NCI-H128 (cell line): Measurements from ENCODE around the gene TSNAXIP1.
"Not testable (repeated sequence)": the region's sequence is repeated elsewhere in the genome, so short reads cannot be mapped to it uniquely, and the experiment has no call there.

ENCODE experiments used
- DNase-seq: peaks from one replicate; lab custom pipeline; 2025; ENCODE audit not compliant: unreplicated experiment; lab: John Stamatoyannopoulos, UW

Gene TSNAXIP1

GRCh38 chr16:67833415-67834241, 26.9 kb downstream of the TSNAXIP1 start:
- peak; percentile 72 for DNase-seq

- no peak for DNase-seq
These were observed 27.5 kb downstream of the TSNAXIP1 start for GRCh38 chr16:67834242-67834614.

- DNase-seq, result not testable (repeated sequence)
These were observed 30.5 kb downstream of the TSNAXIP1 start for GRCh38 chr16:67837190-67837589.

GRCh38 chr16:67837811-67838210, 31.1 kb downstream of the TSNAXIP1 start:
- DNase-seq, result no peak

- no peak for DNase-seq
These were observed 34.6 kb downstream of the TSNAXIP1 start for GRCh38 chr16:67841198-67841815.

- DNase-seq, result peak; percentile 92
These were observed 35.3 kb downstream of the TSNAXIP1 start, which contains the start of gene THAP11 for GRCh38 chr16:67841816-67842508. Gene THAP11 (plus strand): TSS chr16:67842320. CDS start chr16:67842555, 235 bp downstream.

GRCh38 chr16:67842509-67843342, 36.0 kb downstream of the TSNAXIP1 start:
- no peak for DNase-seq

GRCh38 chr16:67843343-67843765, 36.7 kb downstream of the TSNAXIP1 start:
- no peak for DNase-seq

- no peak for DNase-seq
These were observed 37.8 kb downstream of the TSNAXIP1 start for GRCh38 chr16:67844497-67844896.

GRCh38 chr16:67845291-67846062, 38.8 kb downstream of the TSNAXIP1 start:
- no peak for DNase-seq

- DNase-seq, result no peak
These were observed 39.3 kb downstream of the TSNAXIP1 start for GRCh38 chr16:67846063-67846319.

- peak; percentile 79 for DNase-seq
These were observed 39.8 kb downstream of the TSNAXIP1 start, which contains the start of gene NUTF2 for GRCh38 chr16:67846320-67847063. Gene NUTF2 (plus strand): TSS chr16:67846933. CDS start chr16:67865131, 18,198 bp downstream.

GRCh38 chr16:67847064-67847861, 40.6 kb downstream of the TSNAXIP1 start, which contains the start of gene CENPT:
Gene CENPT (minus strand): TSS chr16:67847693. CDS start chr16:67833859, 13,834 bp downstream.
- DNase-seq, result no peak

- no peak for DNase-seq
These were observed 41.4 kb downstream of the TSNAXIP1 start for GRCh38 chr16:67848118-67848517.

GRCh38 chr16:67853670-67854069, 47.0 kb downstream of the TSNAXIP1 start:
- DNase-seq, result no peak

GRCh38 chr16:67855789-67856188, 49.1 kb downstream of the TSNAXIP1 start:
- no peak for DNase-seq

- no peak for DNase-seq
These were observed 50.3 kb downstream of the TSNAXIP1 start for GRCh38 chr16:67856927-67857546.

- no peak for DNase-seq
These were observed 51.0 kb downstream of the TSNAXIP1 start for GRCh38 chr16:67857547-67858233.
